ENCODE data around the gene AP3S2. TPM values are rescaled to one million over a fixed set of nuclear protein-coding genes. Genes with fewer than 3 reads are reported as not detected.

The AP3S2 gene
- total and polyA plus RNA-seq, 3 donors from 2014 or later: 31.9 to 53.0 (median 45.8) TPM

DNA sequence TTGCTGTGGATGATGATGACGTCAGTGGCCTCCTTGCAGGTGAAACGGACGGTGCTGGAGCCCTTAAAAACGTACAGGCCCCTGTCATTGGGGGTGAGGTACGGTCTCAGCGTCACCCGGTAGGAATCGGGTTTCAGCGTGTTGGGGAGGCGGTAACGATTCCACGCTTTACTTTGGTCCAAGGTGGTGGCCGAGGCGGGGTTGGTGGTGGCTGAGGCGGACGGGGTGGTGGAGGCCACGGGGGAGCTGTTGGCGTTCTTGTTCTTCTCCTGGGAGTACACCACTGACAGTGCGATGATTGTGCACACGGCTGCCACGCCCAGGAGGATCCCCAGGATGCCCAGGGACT lies 87.6 kb downstream of the AP3S2 start:
- H3K27ac ChIP-seq: no peak overlapping the region
- TF ChIP-seq, protein P1, sequence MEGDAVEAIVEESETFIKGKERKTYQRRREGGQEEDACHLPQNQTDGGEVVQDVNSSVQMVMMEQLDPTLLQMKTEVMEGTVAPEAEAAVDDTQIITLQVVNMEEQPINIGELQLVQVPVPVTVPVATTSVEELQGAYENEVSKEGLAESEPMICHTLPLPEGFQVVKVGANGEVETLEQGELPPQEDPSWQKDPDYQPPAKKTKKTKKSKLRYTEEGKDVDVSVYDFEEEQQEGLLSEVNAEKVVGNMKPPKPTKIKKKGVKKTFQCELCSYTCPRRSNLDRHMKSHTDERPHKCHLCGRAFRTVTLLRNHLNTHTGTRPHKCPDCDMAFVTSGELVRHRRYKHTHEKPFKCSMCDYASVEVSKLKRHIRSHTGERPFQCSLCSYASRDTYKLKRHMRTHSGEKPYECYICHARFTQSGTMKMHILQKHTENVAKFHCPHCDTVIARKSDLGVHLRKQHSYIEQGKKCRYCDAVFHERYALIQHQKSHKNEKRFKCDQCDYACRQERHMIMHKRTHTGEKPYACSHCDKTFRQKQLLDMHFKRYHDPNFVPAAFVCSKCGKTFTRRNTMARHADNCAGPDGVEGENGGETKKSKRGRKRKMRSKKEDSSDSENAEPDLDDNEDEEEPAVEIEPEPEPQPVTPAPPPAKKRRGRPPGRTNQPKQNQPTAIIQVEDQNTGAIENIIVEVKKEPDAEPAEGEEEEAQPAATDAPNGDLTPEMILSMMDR (IDR thresholded peaks at IDR 0.05): no peak
- TF ChIP-seq POLR2A (IDR thresholded peaks at IDR 0.05): no peak
- H3K9me3 ChIP-seq: no peaks in the 10 kb centered on the region
- intact Hi-C loops (cut with DNase I; ENCODE audit: low total_unique reads): no loop called here
- no peaks in the 10 kb centered on the region for H3K36me3 ChIP-seq (ENCODE audit: low read depth, missing control alignments)
- peaks cover 3% of the 10 kb centered on the region for H3K4me1 ChIP-seq
- no peak overlapping the region for H3K4me3 ChIP-seq
- WGBS, 2 donors: 86 to 88% methylated on average over 16 to 21 of the region's 21 CpGs
- no peak for DNase-seq
- H3K27me3 ChIP-seq: no peaks in the 10 kb centered on the region

DNA sequence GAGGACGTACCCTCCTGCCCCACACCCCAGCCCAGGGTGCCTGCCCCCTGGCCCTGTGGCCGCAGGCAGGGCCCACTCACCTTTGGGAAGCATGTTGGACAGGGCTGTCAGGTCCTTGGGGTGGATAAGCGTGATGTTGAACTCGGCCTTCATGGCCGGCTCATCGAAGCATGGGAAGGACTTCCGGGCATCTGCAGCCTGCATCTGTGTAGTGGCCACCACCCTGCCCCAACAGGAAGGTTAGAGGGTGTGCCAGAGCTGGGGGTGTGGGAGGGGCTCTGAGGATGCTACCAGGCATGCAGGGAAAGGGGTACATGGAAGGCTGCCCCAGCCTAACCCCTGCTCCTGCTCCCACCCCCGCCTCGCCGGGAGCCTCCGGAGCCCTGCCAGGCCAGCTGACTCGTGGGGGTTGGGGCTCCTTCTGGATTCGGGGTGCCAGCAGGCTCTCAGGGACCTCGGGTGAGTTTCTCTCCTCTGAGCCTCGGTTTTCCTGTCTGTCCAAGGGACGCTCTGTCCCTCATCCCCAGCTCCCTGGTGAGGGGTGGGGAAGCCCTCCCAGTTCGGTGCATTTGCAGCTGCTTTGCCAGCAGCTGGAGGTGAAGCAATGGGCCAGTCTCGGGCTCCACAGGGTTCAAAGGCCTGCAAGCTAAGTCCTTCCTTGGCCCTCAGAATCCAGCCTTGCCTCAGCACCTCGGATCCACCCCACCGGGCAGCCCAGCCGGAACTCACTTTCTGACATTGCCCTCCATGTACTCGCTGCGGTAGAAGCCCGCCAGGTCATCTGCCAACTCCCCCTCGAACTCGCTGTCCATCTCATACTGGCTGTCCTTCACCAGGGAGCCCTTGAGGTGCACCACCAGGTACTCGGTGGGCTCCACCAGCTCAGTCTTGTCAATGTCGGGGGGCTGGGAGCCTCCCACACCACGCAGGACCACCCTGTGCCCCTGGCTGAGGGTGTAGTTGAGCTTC lies 88.3 kb downstream of the AP3S2 start:
- TF ChIP-seq, protein P1 (IDR thresholded peaks at IDR 0.05): no peak
- no peak for TF ChIP-seq POLR2A (IDR thresholded peaks at IDR 0.05)
- H3K9me3 ChIP-seq: no peaks in the 10 kb centered on the region
- intact Hi-C loops (cut with DNase I; ENCODE audit: low total_unique reads): no loop called here
- H3K4me1 ChIP-seq: peaks cover 3% of the 10 kb centered on the region
- H3K27me3 ChIP-seq: no peaks in the 10 kb centered on the region
- no peak overlapping the region for H3K27ac ChIP-seq
- no peak for DNase-seq
- no peak overlapping the region for H3K4me3 ChIP-seq
- 89 to 92% methylated on average over 17 to 29 of the region's 29 CpGs for WGBS, 2 donors
- no peaks in the 10 kb centered on the region for H3K36me3 ChIP-seq (ENCODE audit: low read depth, missing control alignments)

DNA sequence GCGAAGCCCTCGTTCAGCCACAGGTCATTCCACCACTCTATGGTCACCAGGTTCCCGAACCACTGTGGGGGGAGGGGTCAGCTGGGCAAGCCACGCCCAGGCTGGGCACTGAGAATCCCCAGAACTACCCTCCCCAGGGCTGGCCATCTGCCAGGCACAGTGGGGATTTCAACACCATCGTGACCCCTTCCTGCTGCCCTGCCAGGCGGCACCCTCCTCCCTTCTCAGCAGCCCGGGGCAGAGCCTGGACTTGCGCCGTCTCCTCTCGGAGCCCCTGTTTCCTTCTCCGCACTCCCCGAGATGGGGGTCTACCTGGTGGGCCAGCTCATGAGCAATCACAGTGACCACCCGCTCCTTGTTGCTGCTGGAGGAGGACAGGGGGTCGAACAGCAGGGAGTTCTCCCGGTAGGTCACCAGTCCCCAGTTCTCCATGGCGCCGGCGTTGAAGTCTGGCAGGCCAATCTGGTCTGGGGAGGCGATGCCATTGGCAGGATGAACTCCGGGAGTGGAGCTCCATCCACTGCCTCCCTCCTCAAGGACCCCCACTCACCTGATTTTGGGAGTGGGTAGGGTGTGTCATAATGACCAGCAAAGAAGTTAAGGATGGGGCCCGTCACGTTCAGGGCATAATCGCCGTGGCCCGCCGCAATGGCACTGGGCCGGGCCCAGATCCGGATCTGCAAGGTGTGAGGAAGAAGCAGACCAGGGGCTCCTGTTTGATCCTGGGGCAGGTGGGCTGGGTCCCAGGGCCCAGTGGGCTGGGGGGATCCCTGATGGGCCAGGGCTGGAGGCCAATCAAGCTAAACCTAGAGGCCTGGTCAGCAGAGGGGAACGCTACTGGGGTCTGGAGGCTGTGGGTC lies 89.6 kb downstream of the AP3S2 start:
- Histone ChIP-seq H3K4me3 (no peak overlapping the region), H3K4me1 (peaks cover 3% of the 10 kb centered on the region), H3K9me3 (no peaks in the 10 kb centered on the region), H3K27ac (no peak overlapping the region), H3K36me3 (ENCODE audit: low read depth, missing control alignments) (no peaks in the 10 kb centered on the region), H3K27me3 (no peaks in the 10 kb centered on the region)
- DNase-seq: no peak
- no peak for TF ChIP-seq POLR2A (IDR thresholded peaks at IDR 0.05)
- TF ChIP-seq, protein P1 (IDR thresholded peaks at IDR 0.05): no peak
- intact Hi-C loops (cut with DNase I; ENCODE audit: low total_unique reads): no loop called here
- 86 to 96% methylated on average over 17 to 29 of the region's 29 CpGs for WGBS, 2 donors

DNA sequence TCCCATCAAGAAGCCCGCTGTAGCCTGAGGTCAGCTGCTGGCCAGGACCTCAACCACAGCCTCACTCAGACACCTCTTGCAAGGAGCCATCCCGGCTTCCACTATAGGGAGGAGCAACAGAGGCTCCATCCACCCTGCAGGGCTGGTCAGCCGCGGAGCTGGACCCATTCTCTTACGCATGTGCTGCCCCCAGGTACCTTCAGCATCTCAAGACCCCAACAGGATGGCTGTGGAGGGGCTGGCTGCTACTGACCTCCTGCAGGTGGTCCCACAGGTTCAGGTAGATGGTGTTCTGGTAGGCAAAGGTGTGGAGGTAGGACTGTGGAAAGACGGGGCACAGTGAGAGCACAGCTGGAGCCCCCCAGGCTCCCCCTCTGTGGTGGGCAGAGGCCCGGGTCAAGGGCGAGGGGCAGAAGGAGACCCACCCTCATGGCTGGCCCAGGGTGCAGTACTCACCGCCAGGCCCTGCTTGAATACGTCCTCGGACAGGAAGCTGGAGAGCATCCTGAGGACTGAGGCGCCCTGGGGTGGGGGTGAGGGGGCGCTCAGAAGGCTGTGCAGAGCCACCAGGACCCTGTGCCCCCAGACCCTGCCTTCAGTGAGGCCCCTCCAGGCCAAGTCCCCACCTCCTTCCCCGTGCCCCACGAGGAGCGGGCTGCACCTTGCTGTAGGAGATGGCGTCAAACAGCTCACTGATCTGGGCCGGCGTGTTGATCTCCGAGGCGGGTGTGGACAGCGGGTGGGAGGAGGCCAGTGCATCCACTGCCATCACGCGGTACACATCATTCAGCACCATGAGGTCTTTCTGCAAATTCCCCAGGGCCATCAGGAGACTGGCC lies 90.6 kb downstream of the AP3S2 start:
- Histone ChIP-seq H3K9me3 (no peaks in the 10 kb centered on the region), H3K27me3 (no peaks in the 10 kb centered on the region), H3K36me3 (ENCODE audit: low read depth, missing control alignments) (no peaks in the 10 kb centered on the region), H3K4me3 (no peak overlapping the region), H3K4me1 (no peaks in the 10 kb centered on the region), H3K27ac (no peak overlapping the region)
- no peak for TF ChIP-seq POLR2A (IDR thresholded peaks at IDR 0.05)
- TF ChIP-seq, protein P1 (IDR thresholded peaks at IDR 0.05): no peak
- intact Hi-C loops (cut with DNase I; ENCODE audit: low total_unique reads): no loop called here
- DNase-seq: no peak
- WGBS, 2 donors: 92 to 98% methylated on average over 13 to 23 of the region's 24 CpGs

Data from testis (tissue), 3 donors.